ES-I3 (cell line): Measurements from ENCODE around the gene RFESD.
"Not testable (repeated sequence)": the region's sequence is repeated elsewhere in the genome, so short reads cannot be mapped to it uniquely, and the experiment has no call there.

Experiments used
- H3K36me3 ChIP-seq: 2 replicates; pipeline ENCODE4 v1.6.1; 2013; ENCODE audit warnings: mild to moderate bottlenecking, low read length, control low read depth, moderate library complexity; ENCODE audit not compliant: insufficient read depth
- H3K4me1 ChIP-seq: 2 replicates; pipeline ENCODE4 v1.6.1; 2013; ENCODE audit warnings: mild to moderate bottlenecking, control low read depth, low read length; ENCODE audit not compliant: insufficient read depth
- H3K9ac ChIP-seq: 2 replicates; pipeline ENCODE4 v1.6.1; 2013; ENCODE audit warnings: low read depth, mild to moderate bottlenecking, low read length, moderate library complexity
- H3K9me3 ChIP-seq: 2 replicates; pipeline ENCODE4 v1.6.1; 2013; ENCODE audit warnings: mild to moderate bottlenecking, low read length, moderate library complexity; ENCODE audit not compliant: control insufficient read depth, insufficient read depth

Gene RFESD

GRCh38 chr5:95620870-95621838 lies 25.4 kb upstream of the RFESD start:
- H3K9ac ChIP-seq, result peak overlapping the region; percentile 50

GRCh38 chr5:95621839-95622629 lies 24.5 kb upstream of the RFESD start:
- H3K4me1 ChIP-seq, result no peaks in the 10 kb centered on the region

More at GRCh38 chr5:95620870-95621838, 25.4 kb upstream of the RFESD start:
- Histone ChIP-seq H3K4me1 (no peaks in the 10 kb centered on the region), H3K36me3 (no peaks in the 10 kb centered on the region), H3K9me3 (no peaks in the 10 kb centered on the region)

GRCh38 chr5:95623706-95624105 lies 22.9 kb upstream of the RFESD start:
- peaks cover 8% of the 10 kb centered on the region for H3K9me3 ChIP-seq
- no peaks in the 10 kb centered on the region for H3K36me3 ChIP-seq
- no peak overlapping the region for H3K9ac ChIP-seq
- no peaks in the 10 kb centered on the region for H3K4me1 ChIP-seq

More at GRCh38 chr5:95621839-95622629, 24.5 kb upstream of the RFESD start:
- Histone ChIP-seq H3K9ac (no peak overlapping the region), H3K9me3 (no peaks in the 10 kb centered on the region), H3K36me3 (no peaks in the 10 kb centered on the region)

- Histone ChIP-seq H3K36me3 (no peaks in the 10 kb centered on the region), H3K9ac (no peak overlapping the region), H3K9me3 (peaks cover 13% of the 10 kb centered on the region), H3K4me1 (no peaks in the 10 kb centered on the region)
Observed at GRCh38 chr5:95624368-95624767, 22.2 kb upstream of the RFESD start.

GRCh38 chr5:95626701-95627100 lies 19.9 kb upstream of the RFESD start:
- Histone ChIP-seq H3K9ac (no peak overlapping the region), H3K4me1 (no peaks in the 10 kb centered on the region), H3K36me3 (no peaks in the 10 kb centered on the region), H3K9me3 (peaks cover 13% of the 10 kb centered on the region)

- H3K9me3 ChIP-seq, result peaks cover 13% of the 10 kb centered on the region
- no peak overlapping the region for H3K9ac ChIP-seq
- H3K4me1 ChIP-seq, result peaks cover 5% of the 10 kb centered on the region; the same call in 1 of the 2 replicates
- H3K36me3 ChIP-seq, result no peaks in the 10 kb centered on the region
Observed at GRCh38 chr5:95627971-95628810, 18.4 kb upstream of the RFESD start.

GRCh38 chr5:95628933-95629332 lies 17.6 kb upstream of the RFESD start:
- Histone ChIP-seq H3K9ac (no peak overlapping the region), H3K36me3 (no peaks in the 10 kb centered on the region), H3K4me1 (peaks cover 5% of the 10 kb centered on the region; the same call in 1 of the 2 replicates), H3K9me3 (peaks cover 13% of the 10 kb centered on the region)

GRCh38 chr5:95630394-95630917 lies 16.1 kb upstream of the RFESD start:
- Histone ChIP-seq H3K36me3 (no peaks in the 10 kb centered on the region), H3K9me3 (peaks cover 13% of the 10 kb centered on the region), H3K4me1 (peaks cover 5% of the 10 kb centered on the region; the same call in 1 of the 2 replicates), H3K9ac (no peak overlapping the region)

- Histone ChIP-seq H3K4me1 (peaks cover 5% of the 10 kb centered on the region; the same call in 1 of the 2 replicates), H3K9me3 (peaks cover 13% of the 10 kb centered on the region), H3K36me3 (no peaks in the 10 kb centered on the region), H3K9ac (no peak overlapping the region)
Observed at GRCh38 chr5:95631255-95631958, 15.2 kb upstream of the RFESD start.

GRCh38 chr5:95631991-95632675 lies 14.4 kb upstream of the RFESD start:
- peaks cover 5% of the 10 kb centered on the region; the same call in 1 of the 2 replicates for H3K4me1 ChIP-seq
- H3K36me3 ChIP-seq, result no peaks in the 10 kb centered on the region
- no peak overlapping the region for H3K9ac ChIP-seq
- H3K9me3 ChIP-seq, result peaks cover 13% of the 10 kb centered on the region

GRCh38 chr5:95632942-95633341 lies 13.6 kb upstream of the RFESD start:
- not testable (repeated sequence) for H3K9ac ChIP-seq, H3K4me1 ChIP-seq, H3K36me3 ChIP-seq
- H3K9me3 ChIP-seq, result peaks cover 13% of the 10 kb centered on the region

GRCh38 chr5:95633671-95634070 lies 12.9 kb upstream of the RFESD start:
- Histone ChIP-seq H3K9ac (no peak overlapping the region), H3K4me1 (peaks cover 5% of the 10 kb centered on the region; the same call in 1 of the 2 replicates), H3K9me3 (peaks cover 5% of the 10 kb centered on the region), H3K36me3 (no peaks in the 10 kb centered on the region)

GRCh38 chr5:95634081-95634480 lies 12.5 kb upstream of the RFESD start:
- Histone ChIP-seq H3K9me3 (peaks cover 1% of the 10 kb centered on the region), H3K9ac (no peak overlapping the region), H3K4me1 (peaks cover 5% of the 10 kb centered on the region; the same call in 1 of the 2 replicates), H3K36me3 (no peaks in the 10 kb centered on the region)
